Activated CD4-positive, alpha-beta T cell treated with anti-CD3 and anti-CD28 coated beads, Interleukin-2, amount 10 ng/mL, durations not matched to agents 7 days and 5 days (primary cell): ENCODE results near the gene ATG2A. TPM values are rescaled to one million over a fixed set of nuclear protein-coding genes. Genes with fewer than 3 reads are reported as not detected.
A peak's percentile ranks its signal among the peaks of the same experiment; 100 is the strongest.

Source experiments
- CTCF ChIA-PET: fragments of 350-600 bp; sonication (Branson Sonifier 250); formaldehyde crosslinking; loops from one replicate; lab custom pipeline; 2021; ENCODE audit warnings: antibody characterized with exemption; lab: Charles Lee
- POLR2A ChIA-PET: fragments of 350-600 bp; sonication (Branson Sonifier 250); formaldehyde crosslinking; loops from one replicate; lab custom pipeline; 2021; ENCODE audit warnings: antibody characterized with exemption; lab: Charles Lee
- DNase-seq: peaks from one replicate; pipeline ENCODE4 v3.0.0-alpha.2; 2020
- H3K27ac Mint-ChIP-seq: one replicate; pipeline ENCODE4 v1.8.0; 2021; ENCODE audit warnings: mild to moderate bottlenecking, moderate library complexity, mixed read lengths
- H3K27me3 Mint-ChIP-seq: one replicate; pipeline ENCODE4 v1.8.0; 2021; ENCODE audit warnings: mixed read lengths
- H3K36me3 Mint-ChIP-seq: one replicate; pipeline ENCODE4 v1.8.0; 2021; ENCODE audit warnings: low read depth, mixed read lengths
- H3K4me1 Mint-ChIP-seq: one replicate; pipeline ENCODE4 v1.8.0; 2021; ENCODE audit warnings: mixed read lengths
- H3K4me3 Mint-ChIP-seq: one replicate; pipeline ENCODE4 v1.8.0; 2021; ENCODE audit warnings: mild to moderate bottlenecking, moderate library complexity, mixed read lengths
- H3K9me3 Mint-ChIP-seq: one replicate; pipeline ENCODE4 v1.8.0; 2021; ENCODE audit warnings: mixed read lengths
- total RNA-seq, 2 experiments: library from RNA; stranded (reverse); gene quantifications; one replicate each; pipeline ENCODE4 v1.2.3, GENCODE V29; 2021

ATG2A gene
- total RNA-seq, 2 experiments from 2014 or later = 23.0 to 25.7 TPM

- Mint-ChIP-seq H3K4me3 (no peak overlapping the region), H3K4me1 (peaks cover 16% of the 10 kb centered on the region), H3K36me3 (peaks cover 16% of the 10 kb centered on the region), H3K27me3 (no peaks in the 10 kb centered on the region), H3K9me3 (no peaks in the 10 kb centered on the region), H3K27ac (no peak overlapping the region)
- no peak for DNase-seq
- ChIA-PET CTCF (interaction anchor here (1.0 to 29.3 kb wide), 5 partner anchors 9 to 42 kb away, joined by 3 to 732 read pairs (median 4); partner anchors contain the start of gene CDC42BPG), POLR2A (no interaction called here)
Measured at GRCh38 chr11:64896448-64897022, 20.5 kb downstream of the ATG2A start.

- Mint-ChIP-seq H3K36me3 (peaks cover 8% of the 10 kb centered on the region), H3K4me3 (no peak overlapping the region), H3K9me3 (no peaks in the 10 kb centered on the region), H3K27ac (no peak overlapping the region), H3K27me3 (no peaks in the 10 kb centered on the region), H3K4me1 (peaks cover 8% of the 10 kb centered on the region)
- ChIA-PET POLR2A (no interaction called here), CTCF (interaction anchor here (0.6 to 29.3 kb wide), 5 partner anchors 10 to 61 kb away, joined by 4 to 732 read pairs (median 6); partner anchors contain the start of gene CDC42BPG)
- no peak for DNase-seq
Measured at GRCh38 chr11:64894812-64895452, 22.1 kb downstream of the ATG2A start.

GRCh38 chr11:64894070-64894811 lies 22.8 kb downstream of the ATG2A start:
- peaks cover 8% of the 10 kb centered on the region for H3K4me1 Mint-ChIP-seq

GRCh38 chr11:64893194-64894069 lies 23.6 kb downstream of the ATG2A start:
- no peaks in the 10 kb centered on the region for H3K9me3 Mint-ChIP-seq
- DNase-seq = no peak
- ChIA-PET CTCF (interaction anchor here (0.7 to 29.3 kb wide), 7 partner anchors 8 to 121 kb away, joined by 3 to 732 read pairs (median 5); partner anchors contain the start of genes ARL2, CDC42BPG and GPHA2), POLR2A (no interaction called here)
- no peaks in the 10 kb centered on the region for H3K27me3 Mint-ChIP-seq
- peaks cover 4% of the 10 kb centered on the region for H3K36me3 Mint-ChIP-seq
- H3K27ac Mint-ChIP-seq = no peak overlapping the region
- no peak overlapping the region for H3K4me3 Mint-ChIP-seq
- peaks cover 8% of the 10 kb centered on the region for H3K4me1 Mint-ChIP-seq

More at GRCh38 chr11:64894070-64894811, 22.8 kb downstream of the ATG2A start:
- CTCF ChIA-PET = interaction anchor here (0.7 to 29.3 kb wide), 6 partner anchors 9 to 120 kb away, joined by 3 to 732 read pairs (median 6); partner anchors contain the start of genes ARL2 and CDC42BPG
- DNase-seq = peak; percentile 92
- H3K27me3 Mint-ChIP-seq = no peaks in the 10 kb centered on the region
- no peaks in the 10 kb centered on the region for H3K9me3 Mint-ChIP-seq
- H3K4me3 Mint-ChIP-seq = no peak overlapping the region
- peaks cover 5% of the 10 kb centered on the region for H3K36me3 Mint-ChIP-seq
- POLR2A ChIA-PET = no interaction called here
- H3K27ac Mint-ChIP-seq = no peak overlapping the region

- ChIA-PET CTCF (interaction anchor here (0.9 to 29.3 kb wide), 2 partner anchors 38 to 43 kb away, joined by 3 to 732 read pairs; partner anchors contain the start of genes CDC42BPG and GPHA2), POLR2A (no interaction called here)
- Mint-ChIP-seq H3K9me3 (no peaks in the 10 kb centered on the region), H3K27me3 (no peaks in the 10 kb centered on the region), H3K36me3 (peaks cover 4% of the 10 kb centered on the region), H3K4me3 (no peak overlapping the region), H3K4me1 (peaks cover 13% of the 10 kb centered on the region), H3K27ac (no peak overlapping the region)
- DNase-seq = no peak
Measured at GRCh38 chr11:64892838-64893193, 24.2 kb downstream of the ATG2A start.

- peaks cover 17% of the 10 kb centered on the region for H3K4me1 Mint-ChIP-seq
- DNase-seq = no peak
- H3K4me3 Mint-ChIP-seq = no peak overlapping the region
- H3K27ac Mint-ChIP-seq = peak overlapping the region; percentile 42
- H3K9me3 Mint-ChIP-seq = no peaks in the 10 kb centered on the region
- H3K36me3 Mint-ChIP-seq = peaks cover 4% of the 10 kb centered on the region
- CTCF ChIA-PET = interaction anchor here (0.9 to 29.3 kb wide), 2 partner anchors 38 to 43 kb away, joined by 3 to 732 read pairs; partner anchors contain the start of genes CDC42BPG and GPHA2
- no peaks in the 10 kb centered on the region for H3K27me3 Mint-ChIP-seq
- POLR2A ChIA-PET = no interaction called here
Measured at GRCh38 chr11:64892411-64892831, 24.6 kb downstream of the ATG2A start.

- H3K9me3 Mint-ChIP-seq = no peaks in the 10 kb centered on the region
- no peaks in the 10 kb centered on the region for H3K27me3 Mint-ChIP-seq
- no peak for DNase-seq
- ChIA-PET CTCF (interaction anchor here (29.3 kb wide), 1 partner anchor 37 kb away, joined by 732 read pairs; the partner anchor contains the start of gene CDC42BPG), POLR2A (interaction anchor here (0.9 kb wide), 1 partner anchor 48 kb away, joined by 4 read pairs; the partner anchor contains the start of gene CDC42BPG)
- peak overlapping the region; percentile 73 for H3K27ac Mint-ChIP-seq
- no peak overlapping the region for H3K4me3 Mint-ChIP-seq
- H3K4me1 Mint-ChIP-seq = peaks cover 19% of the 10 kb centered on the region
- H3K36me3 Mint-ChIP-seq = peaks cover 4% of the 10 kb centered on the region
Measured at GRCh38 chr11:64891880-64892279, 25.1 kb downstream of the ATG2A start.

- Mint-ChIP-seq H3K36me3 (peaks cover 4% of the 10 kb centered on the region), H3K4me3 (no peak overlapping the region), H3K27me3 (no peaks in the 10 kb centered on the region), H3K27ac (peak overlapping the region; percentile 73), H3K4me1 (peaks cover 19% of the 10 kb centered on the region), H3K9me3 (no peaks in the 10 kb centered on the region)
- no peak for DNase-seq
- ChIA-PET CTCF (interaction anchor here (0.8 to 29.3 kb wide), 2 partner anchors 9 to 36 kb away, joined by 4 to 732 read pairs; partner anchors contain the start of gene CDC42BPG), POLR2A (interaction anchor here (0.9 kb wide), 1 partner anchor 47 kb away, joined by 4 read pairs; the partner anchor contains the start of gene CDC42BPG)
Measured at GRCh38 chr11:64891215-64891848, 25.7 kb downstream of the ATG2A start.

GRCh38 chr11:64890522-64890939 lies 26.5 kb downstream of the ATG2A start:
- no peak for DNase-seq
- H3K4me3 Mint-ChIP-seq = no peak overlapping the region
- ChIA-PET POLR2A (no interaction called here), CTCF (interaction anchor here (0.8 to 29.3 kb wide), 2 partner anchors 10 to 36 kb away, joined by 4 to 732 read pairs; partner anchors contain the start of gene CDC42BPG)
- no peaks in the 10 kb centered on the region for H3K9me3 Mint-ChIP-seq
- no peaks in the 10 kb centered on the region for H3K27me3 Mint-ChIP-seq
- H3K4me1 Mint-ChIP-seq = peaks cover 27% of the 10 kb centered on the region
- no peak overlapping the region for H3K27ac Mint-ChIP-seq
- H3K36me3 Mint-ChIP-seq = peaks cover 4% of the 10 kb centered on the region

GRCh38 chr11:64888729-64889511 lies 28.1 kb downstream of the ATG2A start:
- Mint-ChIP-seq H3K4me3 (no peak overlapping the region), H3K36me3 (no peaks in the 10 kb centered on the region), H3K27me3 (no peaks in the 10 kb centered on the region), H3K27ac (no peak overlapping the region), H3K4me1 (peaks cover 35% of the 10 kb centered on the region), H3K9me3 (no peaks in the 10 kb centered on the region)
- CTCF ChIA-PET = interaction anchor here (1.0 to 29.3 kb wide), 6 partner anchors 9 to 34 kb away, joined by 3 to 732 read pairs (median 8); partner anchors contain the start of gene CDC42BPG
- POLR2A ChIA-PET = no interaction called here
- no peak for DNase-seq
